Glutamatergic neuron (in vitro differentiated cells): ENCODE data around the gene NTM. TPM values are rescaled to one million over a fixed set of nuclear protein-coding genes. Genes with fewer than 3 reads are reported as not detected.

Experiments used
- DNase-seq: peaks from one replicate; pipeline ENCODE4 v3.0.0; 2022
- H3K27ac Mint-ChIP-seq: one replicate; pipeline ENCODE4 v1.8.0; 2020; ENCODE audit warnings: mild to moderate bottlenecking, mixed read lengths, inconsistent platforms; ENCODE audit not compliant: unreplicated experiment
- H3K27me3 Mint-ChIP-seq: one replicate; pipeline ENCODE4 v1.8.0; 2020; ENCODE audit warnings: mild to moderate bottlenecking, moderate library complexity, mixed read lengths, inconsistent platforms; ENCODE audit not compliant: unreplicated experiment
- H3K36me3 Mint-ChIP-seq: one replicate; pipeline ENCODE4 v1.8.0; 2020; ENCODE audit warnings: mild to moderate bottlenecking, mixed read lengths, inconsistent platforms; ENCODE audit not compliant: unreplicated experiment
- H3K4me1 Mint-ChIP-seq: one replicate; pipeline ENCODE4 v1.8.0; 2020; ENCODE audit warnings: mild to moderate bottlenecking, low read depth, mixed read lengths, inconsistent platforms; ENCODE audit not compliant: unreplicated experiment
- H3K4me3 Mint-ChIP-seq: one replicate; pipeline ENCODE4 v1.8.0; 2020; ENCODE audit warnings: mild to moderate bottlenecking, mixed read lengths, inconsistent platforms; ENCODE audit not compliant: unreplicated experiment
- H3K9me3 Mint-ChIP-seq: one replicate; pipeline ENCODE4 v1.8.0; 2020; ENCODE audit warnings: mild to moderate bottlenecking, moderate library complexity, mixed read lengths, inconsistent platforms; ENCODE audit not compliant: unreplicated experiment
- total RNA-seq: library from RNA; stranded (reverse); fragmentation: NEBNext Ultra II Directional; extraction: Animal tissue kit (Norgen Biotek cat#: 25700); gene quantifications from one replicate; pipeline ENCODE4 v1.2.1, GENCODE V29; 2021; ENCODE audit not compliant: unreplicated experiment
- TF ChIP-seq, protein P1 (sequence below): fragments of 200-600 bp; sonication (generic); IDR thresholded peaks from one replicate; pipeline ENCODE4 v1.5.0; 2021; ENCODE audit not compliant: partially characterized antibody, unreplicated experiment

Gene NTM
- total RNA-seq, 1 donor from 2014 or later = 1.2 TPM

GRCh38 chr11:132202621-132203020 lies 832.2 kb downstream of the NTM start:
- Mint-ChIP-seq H3K4me3 (no peak overlapping the region), H3K4me1 (peaks cover 4% of the 10 kb centered on the region), H3K27ac (no peak overlapping the region), H3K27me3 (peaks cover 2% of the 10 kb centered on the region), H3K36me3 (peaks cover 18% of the 10 kb centered on the region), H3K9me3 (peaks cover 4% of the 10 kb centered on the region)
- TF ChIP-seq, protein P1, sequence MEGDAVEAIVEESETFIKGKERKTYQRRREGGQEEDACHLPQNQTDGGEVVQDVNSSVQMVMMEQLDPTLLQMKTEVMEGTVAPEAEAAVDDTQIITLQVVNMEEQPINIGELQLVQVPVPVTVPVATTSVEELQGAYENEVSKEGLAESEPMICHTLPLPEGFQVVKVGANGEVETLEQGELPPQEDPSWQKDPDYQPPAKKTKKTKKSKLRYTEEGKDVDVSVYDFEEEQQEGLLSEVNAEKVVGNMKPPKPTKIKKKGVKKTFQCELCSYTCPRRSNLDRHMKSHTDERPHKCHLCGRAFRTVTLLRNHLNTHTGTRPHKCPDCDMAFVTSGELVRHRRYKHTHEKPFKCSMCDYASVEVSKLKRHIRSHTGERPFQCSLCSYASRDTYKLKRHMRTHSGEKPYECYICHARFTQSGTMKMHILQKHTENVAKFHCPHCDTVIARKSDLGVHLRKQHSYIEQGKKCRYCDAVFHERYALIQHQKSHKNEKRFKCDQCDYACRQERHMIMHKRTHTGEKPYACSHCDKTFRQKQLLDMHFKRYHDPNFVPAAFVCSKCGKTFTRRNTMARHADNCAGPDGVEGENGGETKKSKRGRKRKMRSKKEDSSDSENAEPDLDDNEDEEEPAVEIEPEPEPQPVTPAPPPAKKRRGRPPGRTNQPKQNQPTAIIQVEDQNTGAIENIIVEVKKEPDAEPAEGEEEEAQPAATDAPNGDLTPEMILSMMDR = no peak
- DNase-seq = no peak

- H3K4me3 Mint-ChIP-seq = no peak overlapping the region
- peaks cover 2% of the 10 kb centered on the region for H3K27me3 Mint-ChIP-seq
- DNase-seq = no peak
- H3K4me1 Mint-ChIP-seq = peaks cover 4% of the 10 kb centered on the region
- peaks cover 4% of the 10 kb centered on the region for H3K9me3 Mint-ChIP-seq
- TF ChIP-seq, protein P1 = no peak
- H3K36me3 Mint-ChIP-seq = peaks cover 18% of the 10 kb centered on the region
- H3K27ac Mint-ChIP-seq = no peak overlapping the region
Measured at GRCh38 chr11:132205006-132205405, 834.6 kb downstream of the NTM start.

GRCh38 chr11:132205496-132205895 lies 835.1 kb downstream of the NTM start:
- H3K27me3 Mint-ChIP-seq = peaks cover 2% of the 10 kb centered on the region
- H3K27ac Mint-ChIP-seq = no peak overlapping the region
- peaks cover 4% of the 10 kb centered on the region for H3K4me1 Mint-ChIP-seq
- no peak overlapping the region for H3K4me3 Mint-ChIP-seq
- TF ChIP-seq, protein P1 = no peak
- H3K36me3 Mint-ChIP-seq = peaks cover 18% of the 10 kb centered on the region
- H3K9me3 Mint-ChIP-seq = peaks cover 4% of the 10 kb centered on the region
- no peak for DNase-seq

- Mint-ChIP-seq H3K27me3 (peaks cover 2% of the 10 kb centered on the region), H3K4me3 (no peak overlapping the region), H3K4me1 (peaks cover 3% of the 10 kb centered on the region), H3K36me3 (peaks cover 18% of the 10 kb centered on the region), H3K9me3 (peaks cover 4% of the 10 kb centered on the region), H3K27ac (no peak overlapping the region)
- DNase-seq = no peak
- TF ChIP-seq, protein P1 = no peak
Measured at GRCh38 chr11:132206993-132207392, 836.6 kb downstream of the NTM start.

DNA sequence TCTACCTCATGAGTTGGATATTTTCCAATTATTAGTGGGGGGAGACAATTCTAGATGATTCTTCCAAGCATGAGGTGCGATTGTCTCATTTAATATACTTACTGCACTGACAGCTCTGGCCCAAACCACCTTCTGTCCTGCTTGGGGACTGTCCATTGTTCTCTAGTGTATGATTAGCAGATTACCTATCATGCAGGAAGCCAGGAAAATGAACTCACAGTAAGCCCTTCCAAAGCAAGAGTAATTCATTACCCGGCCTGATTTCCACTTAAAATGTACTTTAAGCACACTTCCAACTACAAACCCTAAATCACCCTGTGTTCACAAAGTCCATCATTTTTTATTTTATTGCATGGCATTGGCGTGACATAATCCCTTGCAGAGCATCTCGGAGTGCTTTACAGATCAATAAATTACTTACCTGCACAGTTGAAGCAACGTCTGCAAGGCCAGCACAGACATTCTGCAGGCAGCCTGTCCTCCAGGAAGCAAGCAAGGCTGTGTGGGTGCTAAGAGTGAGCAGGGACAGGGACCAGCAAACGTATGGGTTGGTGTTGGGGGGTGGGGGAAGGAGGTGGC lies 838.2 kb downstream of the NTM start:
- Mint-ChIP-seq H3K9me3 (peaks cover 5% of the 10 kb centered on the region), H3K4me3 (no peak overlapping the region), H3K36me3 (peaks cover 18% of the 10 kb centered on the region), H3K27me3 (peaks cover 2% of the 10 kb centered on the region), H3K27ac (no peak overlapping the region), H3K4me1 (no peaks in the 10 kb centered on the region)
- TF ChIP-seq, protein P1 = no peak
- no peak for DNase-seq
